NCI-H1417 treated with DMSO at 0.1 percent for 48 hours (cell line): ENCODE measurements around the gene LRRC3B.

Source experiments
- DNase-seq: peaks from one replicate; lab custom pipeline; 2025; lab: John Stamatoyannopoulos, UW

Gene LRRC3B

DNA sequence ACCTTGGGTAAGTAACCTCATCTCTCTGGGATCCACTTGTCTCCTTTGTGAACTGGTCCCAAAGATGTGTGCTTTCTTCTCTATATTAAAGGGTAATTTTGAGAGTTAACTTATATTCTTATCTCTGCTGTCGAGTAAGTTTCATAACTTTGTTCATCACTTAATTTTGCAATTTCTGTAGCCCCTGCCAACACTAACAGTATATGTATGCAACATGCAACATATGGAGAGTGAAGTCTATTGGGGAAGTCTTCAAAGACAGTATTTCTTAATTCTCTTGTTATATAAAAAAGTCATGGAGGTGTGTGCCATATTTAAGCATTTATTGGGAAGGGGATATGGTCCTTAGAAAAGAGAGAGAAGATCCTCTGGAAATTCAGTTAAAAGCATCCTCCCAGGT is 85.9 kb downstream of the LRRC3B start:
- no peak for DNase-seq

DNA sequence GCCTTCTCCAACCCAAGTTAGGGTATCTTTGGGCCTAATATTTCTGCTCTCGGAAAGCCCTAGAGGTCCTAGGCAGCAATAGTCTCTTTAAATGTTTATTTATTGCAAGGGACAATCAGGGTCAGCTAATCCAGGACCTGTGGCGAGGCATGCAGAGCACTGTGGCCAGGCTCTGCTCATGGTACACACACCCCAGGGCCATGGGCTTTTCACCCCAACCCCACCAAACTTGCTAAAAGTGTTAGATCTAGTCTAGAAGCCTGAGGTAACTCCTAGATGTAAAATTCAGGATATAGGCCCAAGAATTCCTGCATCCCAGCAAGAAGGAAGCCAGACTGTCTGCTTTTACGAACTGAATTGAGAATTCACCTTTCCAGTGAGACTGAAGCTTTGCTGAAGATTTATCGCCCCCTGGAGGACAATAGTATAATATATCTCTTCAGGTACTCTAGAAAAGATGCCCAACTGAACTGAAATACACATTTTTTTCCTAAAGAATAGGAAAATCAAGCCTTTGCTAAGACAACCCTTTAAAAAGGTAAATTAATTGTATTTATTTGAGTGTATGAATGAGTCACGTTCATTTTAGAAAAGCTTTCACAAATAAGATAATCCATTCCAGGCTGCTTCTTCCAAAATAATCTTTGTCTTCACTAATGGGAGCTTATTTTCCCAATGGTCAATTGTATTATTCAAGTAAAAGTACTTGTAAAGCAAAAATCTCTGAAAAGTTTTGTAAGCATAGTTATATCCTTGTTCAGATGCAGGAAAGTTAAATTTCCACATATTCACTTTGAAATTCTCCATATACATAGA is 89.8 kb downstream of the LRRC3B start:
- DNase-seq: no peak

- DNase-seq: no peak
Measured at GRCh38 chr3:26713091-26713490, 90.5 kb downstream of the LRRC3B start.

DNA sequence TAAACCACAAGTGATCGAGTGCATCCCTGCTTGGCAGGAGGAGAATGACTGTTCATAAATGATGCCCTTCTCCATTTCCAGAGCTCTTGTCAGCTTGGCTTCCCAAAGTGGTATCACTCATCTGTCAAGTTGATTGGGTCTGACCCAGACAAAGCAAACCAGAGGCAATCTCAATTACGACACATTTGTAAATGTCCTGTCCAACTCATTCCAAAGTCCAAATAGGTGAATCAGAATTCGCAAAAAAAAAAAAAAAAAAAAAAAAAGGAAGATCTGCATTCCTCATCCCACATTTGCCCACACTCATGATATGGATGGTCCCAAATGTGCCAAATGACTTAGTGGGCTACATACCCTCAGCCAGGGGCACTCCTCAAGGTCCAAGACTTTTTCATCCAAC is 91.9 kb downstream of the LRRC3B start:
- no peak for DNase-seq

DNA sequence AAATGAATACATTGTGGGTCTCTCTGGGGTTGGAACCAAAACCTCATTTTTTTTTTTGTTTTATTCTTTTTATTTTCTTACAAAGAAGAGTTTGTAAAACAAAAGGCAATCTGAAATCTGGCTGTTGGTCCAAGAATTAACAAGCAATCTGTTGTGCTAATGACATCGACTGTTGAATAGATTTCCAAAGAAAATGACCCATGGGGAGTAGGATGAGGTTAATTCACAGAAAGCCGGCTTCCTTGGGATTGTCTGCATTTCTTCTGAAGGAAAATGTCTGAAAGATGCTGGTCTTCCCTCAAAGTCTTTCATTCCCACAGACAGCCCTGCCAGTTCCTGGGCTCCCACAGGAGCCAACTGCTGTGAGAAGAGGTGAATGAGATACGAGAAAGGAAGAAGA is 92.9 kb downstream of the LRRC3B start:
- no peak for DNase-seq

DNA sequence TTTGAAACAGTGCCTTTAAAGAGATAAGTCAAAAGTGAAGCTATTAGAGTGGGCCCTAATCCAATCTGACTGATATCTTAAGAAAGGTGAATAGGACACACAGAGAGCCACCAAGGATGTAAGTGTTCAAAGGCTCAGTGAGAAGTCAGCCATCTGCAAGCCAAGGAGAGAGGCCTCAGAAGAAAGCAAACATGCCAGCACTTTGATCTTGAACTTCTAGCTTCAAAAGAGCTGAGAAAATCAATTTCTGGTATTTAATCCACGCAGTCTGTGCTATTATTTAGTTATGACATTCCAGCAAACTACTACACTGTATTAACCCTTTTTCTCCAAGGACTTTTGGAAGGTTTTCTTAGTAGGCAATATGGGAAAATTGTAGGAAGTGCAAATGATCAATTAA is 95.7 kb downstream of the LRRC3B start:
- DNase-seq: no peak

DNA sequence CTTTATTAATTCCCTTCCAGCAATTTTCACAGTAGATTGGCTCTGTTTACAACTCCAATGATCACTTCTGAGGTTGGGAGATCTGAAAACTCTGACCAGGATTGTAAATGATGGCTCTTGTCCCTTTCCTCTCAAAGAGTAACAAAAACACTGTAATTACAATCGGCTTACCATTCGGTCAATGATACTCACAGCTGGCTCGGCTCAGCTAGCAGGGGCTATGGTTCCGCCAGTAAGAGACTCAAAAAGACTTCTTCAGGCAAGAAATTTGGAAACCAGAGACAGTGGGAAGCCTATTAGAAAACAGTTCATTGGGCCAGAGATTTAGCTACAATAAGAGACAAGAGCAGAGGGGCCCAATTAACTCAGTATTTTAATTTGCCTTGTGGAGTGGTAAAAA is 96.6 kb downstream of the LRRC3B start:
- no peak for DNase-seq

GRCh38 chr3:26721047-26721446 is 98.5 kb downstream of the LRRC3B start:
- no peak for DNase-seq

DNA sequence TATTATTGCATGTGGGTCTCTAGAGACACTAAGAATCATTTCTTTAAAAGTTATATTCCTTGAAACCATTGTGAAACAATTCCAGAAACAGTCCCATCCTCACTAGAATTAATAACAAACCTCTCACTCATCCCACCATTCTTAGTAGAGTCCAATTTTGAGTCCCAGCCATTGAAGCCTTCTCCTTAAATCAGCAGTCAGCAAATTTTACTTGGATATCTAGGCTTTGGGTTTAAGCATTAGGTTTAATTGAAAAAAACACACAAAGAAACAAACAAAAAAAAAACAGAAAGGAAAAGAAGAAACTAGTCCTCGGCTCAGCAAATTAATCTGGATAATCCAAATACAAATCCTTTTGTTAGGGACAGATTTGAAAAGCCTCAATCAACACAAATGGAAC is 109.3 kb downstream of the LRRC3B start:
- no peak for DNase-seq

DNA sequence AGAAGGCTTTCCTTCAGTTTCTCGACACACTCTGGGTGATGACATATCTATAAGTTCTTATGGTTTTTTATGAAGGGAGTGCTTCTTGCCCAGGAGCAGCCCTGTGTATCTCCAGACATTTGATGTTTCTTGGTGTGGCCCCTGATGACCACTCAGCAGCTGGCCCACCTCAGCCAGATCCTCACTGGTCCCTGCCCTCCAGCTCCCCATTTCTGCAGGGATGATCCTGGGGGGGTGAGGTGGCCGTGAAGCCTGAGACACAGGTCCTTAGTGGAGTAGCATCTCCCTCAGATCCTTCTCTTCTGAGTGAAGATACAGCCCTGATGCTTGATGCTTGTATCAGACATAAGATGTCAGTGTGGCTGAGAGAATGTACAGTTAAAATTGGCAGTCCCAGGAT is 127.7 kb downstream of the LRRC3B start:
- DNase-seq: no peak

- DNase-seq: no peak
Measured at GRCh38 chr3:26752466-26752865, 129.9 kb downstream of the LRRC3B start.

DNA sequence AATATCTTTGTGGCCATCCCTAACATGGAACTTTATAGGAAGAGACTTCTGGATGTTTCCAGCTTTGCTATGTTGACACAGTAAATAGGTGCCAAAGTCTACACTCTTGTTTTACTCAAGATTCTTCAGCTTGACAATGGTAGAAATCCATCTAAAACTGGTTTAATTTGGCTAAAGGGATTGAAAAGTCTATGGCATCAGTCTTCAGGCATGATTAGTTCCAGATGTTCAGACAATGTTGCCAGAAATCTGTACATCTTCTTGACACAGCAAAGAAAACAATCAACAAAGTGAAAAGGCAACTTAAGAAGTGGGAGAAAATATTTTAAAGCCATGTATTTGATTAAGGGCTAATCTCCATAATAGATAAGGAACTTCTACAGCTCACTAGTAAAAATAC is 130.5 kb downstream of the LRRC3B start:
- no peak for DNase-seq

DNA sequence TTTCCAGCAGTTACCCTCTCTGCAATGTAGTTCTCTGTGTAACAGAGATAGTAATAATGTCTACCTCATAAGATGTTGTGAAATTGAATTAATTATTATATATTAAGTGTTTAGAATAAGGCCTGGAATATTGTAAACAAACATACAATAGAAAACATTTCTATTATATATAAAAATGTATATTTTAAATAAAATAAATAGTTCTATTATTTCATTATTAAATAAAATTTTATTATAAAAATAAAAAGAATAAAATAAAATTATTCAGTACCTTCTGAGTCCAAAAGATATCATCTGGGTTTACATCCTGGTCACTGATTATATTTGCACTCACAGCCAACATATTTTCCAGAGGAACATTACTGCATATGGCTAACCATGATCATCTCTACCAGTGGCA is 135.4 kb downstream of the LRRC3B start:
- no peak for DNase-seq
